Osteoblast (primary cell): Measurements from ENCODE around the gene SPEG. TPM values are rescaled to one million over a fixed set of nuclear protein-coding genes. Genes with fewer than 3 reads are reported as not detected.

Experiments
- DNase-seq: peaks from one replicate; pipeline ENCODE4 v3.0.0; 2011; ENCODE audit warnings: low spot score, mixed read lengths; ENCODE audit not compliant: insufficient read length; ENCODE audit errors: missing footprints
- H2AFZ ChIP-seq: 2 replicates; pipeline ENCODE4 v1.6.0; 2011; ENCODE audit warnings: mild to moderate bottlenecking, low read length
- H3K27ac ChIP-seq: 2 replicates; pipeline ENCODE4 v1.5.1; 2011; ENCODE audit warnings: mild to moderate bottlenecking, low read depth, low read length, moderate library complexity
- H3K27me3 ChIP-seq: 2 replicates; pipeline ENCODE4 v1.6.0; 2012; ENCODE audit warnings: mild to moderate bottlenecking, control low read depth, inconsistent platforms, low read length, moderate library complexity; ENCODE audit not compliant: insufficient read depth
- H3K36me3 ChIP-seq: 2 replicates; pipeline ENCODE4 v1.5.1; 2011; ENCODE audit warnings: mild to moderate bottlenecking, low read length, control low read depth, moderate library complexity; ENCODE audit not compliant: insufficient read depth
- H3K4me1 ChIP-seq: 2 replicates; pipeline ENCODE4 v1.5.1; 2011; ENCODE audit warnings: mild to moderate bottlenecking, low read length, control low read depth, moderate library complexity; ENCODE audit not compliant: insufficient read depth
- H3K4me2 ChIP-seq: 2 replicates; pipeline ENCODE4 v1.6.0; 2011; ENCODE audit warnings: mild to moderate bottlenecking, low read length; ENCODE audit not compliant: insufficient read depth
- H3K4me3 ChIP-seq: fragments of 200-600 bp; sonication (generic); 3 replicates; pipeline ENCODE4 v1.5.1; 2012; ENCODE audit warnings: mild to moderate bottlenecking, low read length, inconsistent platforms; ENCODE audit not compliant: insufficient read depth
- H3K79me2 ChIP-seq: 2 replicates; pipeline ENCODE4 v1.6.0; 2012; ENCODE audit warnings: mild to moderate bottlenecking, low read length, control low read depth, inconsistent platforms; ENCODE audit not compliant: insufficient read depth
- H3K9me3 ChIP-seq: 2 replicates; pipeline ENCODE4 v1.5.1; 2011; ENCODE audit warnings: low read depth, low read length, control low read depth
- H4K20me1 ChIP-seq: 2 replicates; pipeline ENCODE4 v1.6.0; 2012; ENCODE audit warnings: mild to moderate bottlenecking, low read length, control low read depth; ENCODE audit not compliant: insufficient read depth
- CTCF ChIP-seq: IDR thresholded peaks from 2 replicates; pipeline ENCODE4 v1.5.1; 2011; ENCODE audit warnings: mild to moderate bottlenecking, low read depth, low read length, moderate library complexity; ENCODE audit errors: extremely low read depth
- total RNA-seq: library from RNA; depleted of rRNA; stranded (reverse); fragments of >200 nt; gene quantifications from 2 replicates; pipeline ENCODE4 v1.2.3, GENCODE V29; 2012

The SPEG gene
- total RNA-seq, 1 donor: 26.4 TPM

- no peak overlapping the region for H2AFZ ChIP-seq
- peaks cover 3% of the 10 kb centered on the region for H3K9me3 ChIP-seq
- peaks cover 6% of the 10 kb centered on the region for H3K27me3 ChIP-seq
- no peaks in the 10 kb centered on the region for H3K79me2 ChIP-seq
- H3K4me3 ChIP-seq: no peak overlapping the region
- no peak overlapping the region for H3K4me2 ChIP-seq
- H4K20me1 ChIP-seq: no peaks in the 10 kb centered on the region
- peaks cover 5% of the 10 kb centered on the region for H3K4me1 ChIP-seq
- H3K27ac ChIP-seq: no peak overlapping the region
- DNase-seq: no peak
- TF ChIP-seq CTCF: no peak
- no peaks in the 10 kb centered on the region for H3K36me3 ChIP-seq
Observed at GRCh38 chr2:219414857-219415256, 19.8 kb upstream of the SPEG start.

GRCh38 chr2:219415580-219416234 lies 18.9 kb upstream of the SPEG start:
- no peaks in the 10 kb centered on the region for H3K36me3 ChIP-seq
- H3K27me3 ChIP-seq: peaks cover 6% of the 10 kb centered on the region
- peaks cover 5% of the 10 kb centered on the region for H3K4me1 ChIP-seq
- H3K79me2 ChIP-seq: no peaks in the 10 kb centered on the region
- no peaks in the 10 kb centered on the region for H4K20me1 ChIP-seq
- peaks cover 3% of the 10 kb centered on the region for H3K9me3 ChIP-seq
- no peak overlapping the region for H3K4me2 ChIP-seq
- peak; percentile 70 for DNase-seq
- TF ChIP-seq CTCF: no peak
- H3K27ac ChIP-seq: no peak overlapping the region
- no peak overlapping the region for H2AFZ ChIP-seq
- no peak overlapping the region for H3K4me3 ChIP-seq

- H3K4me2 ChIP-seq: no peak overlapping the region
Observed at GRCh38 chr2:219416235-219416602, 18.4 kb upstream of the SPEG start.

GRCh38 chr2:219416938-219417337 lies 17.7 kb upstream of the SPEG start:
- Histone ChIP-seq H3K79me2 (no peaks in the 10 kb centered on the region), H3K4me3 (no peak overlapping the region), H3K36me3 (no peaks in the 10 kb centered on the region), H3K4me2 (no peak overlapping the region), H3K9me3 (peaks cover 3% of the 10 kb centered on the region), H3K27ac (no peak overlapping the region), H2AFZ (no peak overlapping the region), H3K27me3 (peaks cover 6% of the 10 kb centered on the region), H3K4me1 (peaks cover 5% of the 10 kb centered on the region), H4K20me1 (no peaks in the 10 kb centered on the region)
- no peak for TF ChIP-seq CTCF
- DNase-seq: peak; percentile 45

More at GRCh38 chr2:219416235-219416602, 18.4 kb upstream of the SPEG start:
- peaks cover 5% of the 10 kb centered on the region for H3K4me1 ChIP-seq
- H3K27ac ChIP-seq: no peak overlapping the region
- H4K20me1 ChIP-seq: no peaks in the 10 kb centered on the region
- H3K79me2 ChIP-seq: no peaks in the 10 kb centered on the region
- H2AFZ ChIP-seq: no peak overlapping the region
- DNase-seq: no peak
- peaks cover 6% of the 10 kb centered on the region for H3K27me3 ChIP-seq
- H3K4me3 ChIP-seq: no peak overlapping the region
- H3K36me3 ChIP-seq: no peaks in the 10 kb centered on the region
- peaks cover 3% of the 10 kb centered on the region for H3K9me3 ChIP-seq
- no peak for TF ChIP-seq CTCF
